DND-41 (cell line): ENCODE data around the gene SNAPC3.

Experiments
- ATAC-seq: fragments of 200-7000 bp; cut with Tn5 transposase; 3 replicates; pipeline ENCODE4 v1.9.1; 2021; ENCODE audit warnings: low read depth; ENCODE audit not compliant: insufficient read depth
- DNase-seq: peaks from one replicate; pipeline ENCODE4 v3.0.0-alpha.2; 2020
- H2AFZ ChIP-seq: 2 replicates; pipeline ENCODE4 v1.6.0; 2012; ENCODE audit warnings: low read depth, low read length
- H3K27ac ChIP-seq: 2 replicates; pipeline ENCODE4 v1.5.1; 2012; ENCODE audit warnings: low read length, inconsistent platforms
- H3K27me3 ChIP-seq: fragments of 200-600 bp; sonication (generic); 2 replicates; pipeline ENCODE4 v1.6.0; 2012; ENCODE audit warnings: low read length, mild to moderate bottlenecking, inconsistent platforms; ENCODE audit not compliant: insufficient read depth, poor library complexity
- H3K36me3 ChIP-seq: 2 replicates; pipeline ENCODE4 v1.5.1; 2012; ENCODE audit warnings: low read length, inconsistent platforms; ENCODE audit not compliant: insufficient read depth
- H3K4me1 ChIP-seq: 2 replicates; pipeline ENCODE4 v1.5.1; 2012; ENCODE audit warnings: mild to moderate bottlenecking, low read length; ENCODE audit not compliant: insufficient read depth
- H3K4me2 ChIP-seq: 2 replicates; pipeline ENCODE4 v1.6.0; 2012; ENCODE audit warnings: mild to moderate bottlenecking, moderate library complexity, low read length, inconsistent platforms; ENCODE audit not compliant: insufficient read depth
- H3K4me3 ChIP-seq, 2 experiments: fragments of 200-600 bp in 1 of 2; shearing (Covaris generic) in 1 of 2; 2 replicates each; pipeline ENCODE4 v1.5.1; 2012 to 2016; ENCODE audit warnings: inconsistent platforms in 2 of 2, low read length in 2 of 2, mild to moderate bottlenecking in 2 of 2, low read depth in 1 of 2, moderate library complexity in 1 of 2
- H3K79me2 ChIP-seq: 2 replicates; pipeline ENCODE4 v1.6.0; 2012; ENCODE audit warnings: low read length, inconsistent platforms; ENCODE audit not compliant: insufficient read depth
- H3K9ac ChIP-seq: 2 replicates; pipeline ENCODE4 v1.6.0; 2012; ENCODE audit warnings: low read depth, mild to moderate bottlenecking, inconsistent platforms, low read length, moderate library complexity
- H3K9me3 ChIP-seq: 2 replicates; pipeline ENCODE4 v1.5.1; 2012; ENCODE audit warnings: low read length, moderate library complexity, mild to moderate bottlenecking, inconsistent platforms; ENCODE audit not compliant: insufficient read depth, severe bottlenecking
- H4K20me1 ChIP-seq: 2 replicates; pipeline ENCODE4 v1.6.0; 2012; ENCODE audit warnings: low read length; ENCODE audit not compliant: insufficient read depth
- EZH2 ChIP-seq: IDR thresholded peaks from 3 replicates; pipeline ENCODE4 v1.6.1; 2012; ENCODE audit warnings: borderline replicate concordance, low read depth, mild to moderate bottlenecking, moderate library complexity, low read length, inconsistent platforms; ENCODE audit not compliant: severe bottlenecking
- TF ChIP-seq, protein P1 (sequence below): IDR thresholded peaks from 2 replicates; pipeline ENCODE4 v1.5.1; 2012; ENCODE audit warnings: borderline replicate concordance, low read length, moderate library complexity, mild to moderate bottlenecking; ENCODE audit not compliant: poor library complexity, severe bottlenecking; ENCODE audit errors: extremely low read depth

The SNAPC3 gene

GRCh38 chr9:15501803-15502202 is 79.1 kb downstream of the SNAPC3 start:
- Histone ChIP-seq H3K9ac (no peak overlapping the region), H3K9me3 (no peaks in the 10 kb centered on the region), H3K4me2 (peak overlapping the region; percentile 39; the same call in 1 of the 2 replicates), H4K20me1 (peaks cover 50% of the 10 kb centered on the region; the same call in 1 of the 2 replicates), H3K79me2 (peaks cover 97% of the 10 kb centered on the region), H3K36me3 (peaks cover 87% of the 10 kb centered on the region), H2AFZ (no peak overlapping the region), H3K27me3 (no peaks in the 10 kb centered on the region), H3K4me1 (peaks cover 55% of the 10 kb centered on the region), H3K4me3 (no peak overlapping the region), H3K27ac (no peak overlapping the region)
- no peak for DNase-seq
- TF ChIP-seq, protein P1, sequence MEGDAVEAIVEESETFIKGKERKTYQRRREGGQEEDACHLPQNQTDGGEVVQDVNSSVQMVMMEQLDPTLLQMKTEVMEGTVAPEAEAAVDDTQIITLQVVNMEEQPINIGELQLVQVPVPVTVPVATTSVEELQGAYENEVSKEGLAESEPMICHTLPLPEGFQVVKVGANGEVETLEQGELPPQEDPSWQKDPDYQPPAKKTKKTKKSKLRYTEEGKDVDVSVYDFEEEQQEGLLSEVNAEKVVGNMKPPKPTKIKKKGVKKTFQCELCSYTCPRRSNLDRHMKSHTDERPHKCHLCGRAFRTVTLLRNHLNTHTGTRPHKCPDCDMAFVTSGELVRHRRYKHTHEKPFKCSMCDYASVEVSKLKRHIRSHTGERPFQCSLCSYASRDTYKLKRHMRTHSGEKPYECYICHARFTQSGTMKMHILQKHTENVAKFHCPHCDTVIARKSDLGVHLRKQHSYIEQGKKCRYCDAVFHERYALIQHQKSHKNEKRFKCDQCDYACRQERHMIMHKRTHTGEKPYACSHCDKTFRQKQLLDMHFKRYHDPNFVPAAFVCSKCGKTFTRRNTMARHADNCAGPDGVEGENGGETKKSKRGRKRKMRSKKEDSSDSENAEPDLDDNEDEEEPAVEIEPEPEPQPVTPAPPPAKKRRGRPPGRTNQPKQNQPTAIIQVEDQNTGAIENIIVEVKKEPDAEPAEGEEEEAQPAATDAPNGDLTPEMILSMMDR = no peak
- TF ChIP-seq EZH2 = no peak
- peak; percentile 48; the same call in 1 of the 3 replicates for ATAC-seq

DNA sequence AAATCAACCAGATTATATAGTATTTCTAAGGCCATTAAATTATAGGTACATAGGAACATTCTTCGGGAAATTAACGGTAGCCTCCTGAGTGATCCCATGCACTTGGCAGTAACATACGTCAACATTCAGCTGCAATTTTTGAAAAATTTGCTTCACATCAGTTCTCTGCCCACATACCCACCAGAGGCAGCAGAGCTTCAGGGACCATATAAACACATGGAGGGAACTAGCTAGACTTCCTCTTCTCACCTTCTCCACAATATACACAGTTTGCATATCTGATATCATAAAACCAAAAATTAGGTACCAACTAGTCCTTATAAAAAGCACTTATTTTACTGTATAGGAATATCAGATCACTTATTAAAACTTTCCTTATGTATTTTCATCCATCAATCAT is 83.2 kb downstream of the SNAPC3 start:
- no peaks in the 10 kb centered on the region for H3K9me3 ChIP-seq
- H3K36me3 ChIP-seq = peaks cover 78% of the 10 kb centered on the region
- TF ChIP-seq, protein P1 = peak; percentile 33
- no peak for TF ChIP-seq EZH2
- H3K4me2 ChIP-seq = peak overlapping the region; percentile 18; the same call in 1 of the 2 replicates
- no peak overlapping the region for H2AFZ ChIP-seq
- DNase-seq (no peak), ATAC-seq (no peak)
- no peak overlapping the region for H3K9ac ChIP-seq
- peaks cover 97% of the 10 kb centered on the region for H3K79me2 ChIP-seq
- no peak overlapping the region; a peak in 1 of 4 replicates for H3K4me3 ChIP-seq
- H4K20me1 ChIP-seq = peaks cover 61% of the 10 kb centered on the region; the same call in 1 of the 2 replicates
- H3K4me1 ChIP-seq = peaks cover 66% of the 10 kb centered on the region
- no peaks in the 10 kb centered on the region for H3K27me3 ChIP-seq
- H3K27ac ChIP-seq = no peak overlapping the region

- peaks cover 40% of the 10 kb centered on the region; the same call in 1 of the 2 replicates for H4K20me1 ChIP-seq
- peak overlapping the region; percentile 75 to 84 for H3K4me3 ChIP-seq
- peak overlapping the region; percentile 72 for H2AFZ ChIP-seq
- DNase-seq (peak; percentile 67), ATAC-seq (peak; percentile 44)
- no peaks in the 10 kb centered on the region for H3K9me3 ChIP-seq
- TF ChIP-seq, protein P1 = no peak
- TF ChIP-seq EZH2 = no peak
- H3K27me3 ChIP-seq = no peaks in the 10 kb centered on the region
- H3K27ac ChIP-seq = peak overlapping the region; percentile 94
- H3K4me2 ChIP-seq = peak overlapping the region; percentile 73
- H3K36me3 ChIP-seq = peaks cover 44% of the 10 kb centered on the region
- peaks cover 56% of the 10 kb centered on the region for H3K79me2 ChIP-seq
- H3K9ac ChIP-seq = peak overlapping the region; percentile 98
- peaks cover 56% of the 10 kb centered on the region for H3K4me1 ChIP-seq
These were observed 87.5 kb downstream of the SNAPC3 start for GRCh38 chr9:15509931-15510788.
